Esophagus squamous epithelium (tissue), 5 donors: Measurements from ENCODE around the gene TMEM50B. TPM values are rescaled to one million over a fixed set of nuclear protein-coding genes. Genes with fewer than 3 reads are reported as not detected.

Source experiments
- DNase-seq: peaks from one replicate; lab custom pipeline; 2025; lab: John Stamatoyannopoulos, UW
- H3K27ac ChIP-seq, 4 donors: fragments of 200-600 bp; sonication (generic); one replicate each; pipeline ENCODE4 v1.5.1; 2016 to 2019; ENCODE audit warnings: mild to moderate bottlenecking in 1 of 4
- H3K27me3 ChIP-seq, 4 donors: fragments of 200-600 bp; sonication (generic); 1 replicate in 3 of 4; 2 replicates in 1 of 4; pipeline versions ENCODE4 v1.5.1 to v1.6.0; 2017 to 2021; ENCODE audit warnings: antibody characterized with exemption in 1 of 4
- H3K36me3 ChIP-seq, 3 donors: fragments of 200-600 bp; sonication (generic); one replicate each; pipeline ENCODE4 v1.5.1; 2016 to 2019
- H3K4me1 ChIP-seq, 3 donors: fragments of 200-600 bp; sonication (generic); one replicate each; pipeline ENCODE4 v1.5.1; 2017 to 2019
- H3K4me3 ChIP-seq, 4 donors: fragments of 200-600 bp; sonication (generic); 1 replicate in 3 of 4; 2 replicates in 1 of 4; pipeline ENCODE4 v1.5.1; 2016 to 2019; ENCODE audit warnings: mild to moderate bottlenecking in 2 of 4, moderate library complexity in 1 of 4
- H3K9me3 ChIP-seq, 3 donors: fragments of 200-600 bp; sonication (generic); one replicate each; pipeline ENCODE4 v1.5.1; 2016 to 2019
- POLR2A ChIP-seq, 4 donors: fragments of 450-650 bp; IDR thresholded peaks; one replicate each; pipeline ENCODE4 v1.6.1; 2017; ENCODE audit warnings: antibody characterized with exemption in 4 of 4, mild to moderate bottlenecking in 4 of 4, moderate library complexity in 3 of 4
- WGBS, 2 donors: methylation state at CpG; one replicate each; pipeline ENCODE4 v1.1.5; 2018; 5-methylcytosine and 5-hydroxymethylcytosine counted together
- intact Hi-C: fragments of 100-400 bp; cut with DNase I; formaldehyde crosslinking; loops from one replicate; pipeline ENCODE4 v1.15.0; 2022
- total RNA-seq, 4 donors: library from RNA; depleted of rRNA; stranded (reverse); fragments of >200 nt; gene quantifications; one replicate each; pipeline ENCODE4 v1.1.0, GENCODE V29; 2016
- TF ChIP-seq, protein P1 (sequence below), 6 experiments: fragments of 450-650 bp in 4 of 6; fragments of 200-600 bp in 2 of 6; sonication (generic) in 2 of 6; IDR thresholded peaks; one replicate each; pipeline ENCODE4 v1.5.1; 2016 to 2019; ENCODE audit warnings: antibody characterized with exemption in 6 of 6, mild to moderate bottlenecking in 4 of 6, moderate library complexity in 4 of 6
- donor health status: DM: yes; HTN: yes; CAD: no.

The TMEM50B gene
- 10 to 100 TPM; 18.3 to 48.1 (median 33.6) TPM for total RNA-seq

- WGBS, 2 donors, result 0% methylated on average over 4 to 6 of the region's 93 CpGs
- Histone ChIP-seq H3K4me3 (peak within 1 kb of the TSS; percentile 85 to 100 (median 90)), H3K9me3 (no peaks in the 10 kb centered on the region), H3K4me1 (peaks cover 3 to 31% (median 9%) of the 10 kb centered on the region in 3 donors), H3K27me3 (no peaks in the 10 kb centered on the region), H3K27ac (peak within 1 kb of the TSS; percentile 94 to 100 (median 96)), H3K36me3 (no peaks in the 10 kb centered on the region)
- peak in 3 of 4 donors; percentile 82 to 96 (median 90) for TF ChIP-seq POLR2A (IDR thresholded peaks at IDR 0.05)
- TF ChIP-seq, protein P1, sequence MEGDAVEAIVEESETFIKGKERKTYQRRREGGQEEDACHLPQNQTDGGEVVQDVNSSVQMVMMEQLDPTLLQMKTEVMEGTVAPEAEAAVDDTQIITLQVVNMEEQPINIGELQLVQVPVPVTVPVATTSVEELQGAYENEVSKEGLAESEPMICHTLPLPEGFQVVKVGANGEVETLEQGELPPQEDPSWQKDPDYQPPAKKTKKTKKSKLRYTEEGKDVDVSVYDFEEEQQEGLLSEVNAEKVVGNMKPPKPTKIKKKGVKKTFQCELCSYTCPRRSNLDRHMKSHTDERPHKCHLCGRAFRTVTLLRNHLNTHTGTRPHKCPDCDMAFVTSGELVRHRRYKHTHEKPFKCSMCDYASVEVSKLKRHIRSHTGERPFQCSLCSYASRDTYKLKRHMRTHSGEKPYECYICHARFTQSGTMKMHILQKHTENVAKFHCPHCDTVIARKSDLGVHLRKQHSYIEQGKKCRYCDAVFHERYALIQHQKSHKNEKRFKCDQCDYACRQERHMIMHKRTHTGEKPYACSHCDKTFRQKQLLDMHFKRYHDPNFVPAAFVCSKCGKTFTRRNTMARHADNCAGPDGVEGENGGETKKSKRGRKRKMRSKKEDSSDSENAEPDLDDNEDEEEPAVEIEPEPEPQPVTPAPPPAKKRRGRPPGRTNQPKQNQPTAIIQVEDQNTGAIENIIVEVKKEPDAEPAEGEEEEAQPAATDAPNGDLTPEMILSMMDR (IDR thresholded peaks at IDR 0.05), result peak in 5 of 6 experiments; percentile 40 to 56 (median 45)
- intact Hi-C loops, result no loop called here
- peak; percentile 75 for DNase-seq
Observed at GRCh38 chr21:33479679-33480480, at the start of gene TMEM50B. TSS of gene TMEM50B (minus strand) at chr21:33479974. CDS start at chr21:33468885, 11,089 bp downstream.

DNA sequence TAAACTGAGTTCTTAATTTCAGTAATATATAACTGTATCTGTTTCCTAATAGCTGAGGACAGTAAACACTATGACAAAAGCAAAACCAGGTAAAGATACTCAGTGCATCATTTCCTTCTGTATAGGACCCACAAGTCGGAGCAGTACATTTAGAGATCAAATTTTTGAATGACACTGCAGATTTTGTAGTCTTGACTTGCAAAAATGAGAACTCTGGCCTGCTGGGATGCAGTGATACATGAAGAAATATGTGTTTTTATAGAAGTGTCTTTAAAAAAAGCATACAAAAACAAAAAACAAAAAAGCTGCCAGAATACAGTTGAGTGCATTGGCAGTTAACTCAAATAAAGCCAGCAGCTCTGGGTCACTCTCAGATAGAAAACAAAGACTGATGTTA lies 43.2 kb upstream of the TMEM50B start:
- Histone ChIP-seq H3K27ac (no peak overlapping the region), H3K4me3 (no peak overlapping the region), H3K36me3 (peaks cover 5 to 90% (median 15%) of the 10 kb centered on the region in 3 donors), H3K27me3 (no peaks in the 10 kb centered on the region), H3K4me1 (no peaks in the 10 kb centered on the region), H3K9me3 (no peaks in the 10 kb centered on the region)
- DNase-seq, result no peak
- intact Hi-C loops, result no loop called here
- 47 to 83% methylated on average over 1 of the region's 1 CpG for WGBS, 2 donors
- no peak for TF ChIP-seq POLR2A (IDR thresholded peaks at IDR 0.05)
- TF ChIP-seq, protein P1 (IDR thresholded peaks at IDR 0.05), result no peak

- no peak overlapping the region for H3K4me3 ChIP-seq
- peaks cover 0 to 90% (median 11%) of the 10 kb centered on the region in 3 donors for H3K36me3 ChIP-seq
- intact Hi-C loops, result no loop called here
- DNase-seq, result no peak
- H3K27me3 ChIP-seq, result no peaks in the 10 kb centered on the region
- TF ChIP-seq POLR2A (IDR thresholded peaks at IDR 0.05), result no peak
- TF ChIP-seq, protein P1 (IDR thresholded peaks at IDR 0.05), result no peak
- H3K4me1 ChIP-seq, result no peaks in the 10 kb centered on the region
- 80 to 86% methylated on average over 5 of the region's 5 CpGs for WGBS, 2 donors
- no peak overlapping the region for H3K27ac ChIP-seq
- H3K9me3 ChIP-seq, result no peaks in the 10 kb centered on the region
Observed at GRCh38 chr21:33522297-33522952, 42.7 kb upstream of the TMEM50B start.

DNA sequence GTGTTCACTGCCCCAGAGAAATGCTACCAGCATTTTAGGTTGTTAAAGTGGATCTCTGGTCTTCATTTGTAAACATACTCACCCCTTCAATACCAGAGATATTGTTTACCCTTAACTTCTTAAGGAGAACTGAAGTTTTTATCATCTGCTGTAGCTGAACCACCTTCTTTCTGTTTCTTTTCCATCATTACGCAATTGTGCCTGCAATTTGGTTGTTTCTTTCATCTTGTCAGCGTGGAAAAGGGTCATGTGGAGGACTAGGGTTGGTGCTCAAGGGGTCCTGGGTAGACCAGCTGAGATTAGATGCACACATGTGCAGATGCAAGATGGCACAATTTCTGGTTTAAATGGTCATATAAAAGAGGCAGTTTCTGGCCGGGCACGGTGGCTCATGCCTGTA lies 39.1 kb upstream of the TMEM50B start:
- H3K27me3 ChIP-seq, result no peaks in the 10 kb centered on the region
- WGBS, 2 donors, result 96 to 98% methylated on average over 4 of the region's 4 CpGs
- H3K4me3 ChIP-seq, result no peak overlapping the region
- TF ChIP-seq, protein P1 (IDR thresholded peaks at IDR 0.05), result no peak
- no peak for TF ChIP-seq POLR2A (IDR thresholded peaks at IDR 0.05)
- H3K4me1 ChIP-seq, result no peaks in the 10 kb centered on the region
- no peak for DNase-seq
- H3K27ac ChIP-seq, result no peak overlapping the region
- H3K9me3 ChIP-seq, result no peaks in the 10 kb centered on the region
- intact Hi-C loops, result no loop called here
- H3K36me3 ChIP-seq, result peaks cover 6 to 90% (median 10%) of the 10 kb centered on the region in 3 donors

- Histone ChIP-seq H3K4me3 (no peak overlapping the region), H3K27me3 (no peaks in the 10 kb centered on the region), H3K27ac (no peak overlapping the region), H3K36me3 (peaks cover 10 to 100% (median 23%) of the 10 kb centered on the region in 3 donors), H3K4me1 (no peaks in the 10 kb centered on the region), H3K9me3 (no peaks in the 10 kb centered on the region)
- DNase-seq, result no peak
- TF ChIP-seq POLR2A (IDR thresholded peaks at IDR 0.05), result no peak
- intact Hi-C loops, result no loop called here
- 79 to 85% methylated on average over 2 of the region's 2 CpGs for WGBS, 2 donors
Observed at GRCh38 chr21:33514229-33514628, 34.5 kb upstream of the TMEM50B start.
